ENCODE results near the gene WDR91.

- TF ChIP-seq EZH2phosphoT487 (IDR thresholded peaks at IDR 0.05) (no peak), CTCF (IDR thresholded peaks at IDR 0.05) (no peak), EZH2 (IDR thresholded peaks at IDR 0.05) (no peak)
Observed at GRCh38 chr7:135209225-135209834, 2.0 kb downstream of the WDR91 start.
